NCI-H748 (cell line): Measurements from ENCODE around the gene DPF3.

Experiments
- DNase-seq: peaks from one replicate; lab custom pipeline; 2025; ENCODE audit not compliant: unreplicated experiment; lab: John Stamatoyannopoulos, UW

DPF3 gene

GRCh38 chr14:72893636-72894322 lies at the start of gene DPF3:
Gene DPF3, minus strand, starts transcription at chr14:72894101. Its CDS starts 13 bp downstream, at chr14:72894088.
- DNase-seq = peak; percentile 96

GRCh38 chr14:72942934-72943333 lies 49.0 kb upstream of the DPF3 start:
- no peak for DNase-seq

- DNase-seq = no peak
Measured at GRCh38 chr14:72941286-72941985, 47.5 kb upstream of the DPF3 start.

- no peak for DNase-seq
Measured at GRCh38 chr14:72939630-72940029, 45.7 kb upstream of the DPF3 start.

GRCh38 chr14:72932893-72933292 lies 39.0 kb upstream of the DPF3 start:
- DNase-seq = no peak

GRCh38 chr14:72929316-72930080 lies 35.6 kb upstream of the DPF3 start:
- no peak for DNase-seq

- no peak for DNase-seq
Measured at GRCh38 chr14:72928872-72929271, 35.0 kb upstream of the DPF3 start.

GRCh38 chr14:72926292-72927028 lies 32.6 kb upstream of the DPF3 start, which contains the start of gene DCAF4:
Gene DCAF4, plus strand, starts transcription at chr14:72926464. Its CDS starts 11,515 bp downstream, at chr14:72937979.
- peak; percentile 99 for DNase-seq

GRCh38 chr14:72925815-72926291 lies 32.0 kb upstream of the DPF3 start:
- DNase-seq = no peak

GRCh38 chr14:72925171-72925759 lies 31.4 kb upstream of the DPF3 start:
- no peak for DNase-seq

GRCh38 chr14:72924337-72924736 lies 30.4 kb upstream of the DPF3 start:
- DNase-seq = peak; percentile 45

- DNase-seq = no peak
Measured at GRCh38 chr14:72921396-72921795, 27.5 kb upstream of the DPF3 start.

GRCh38 chr14:72920008-72920407 lies 26.1 kb upstream of the DPF3 start:
- DNase-seq = no peak

- DNase-seq = no peak
Measured at GRCh38 chr14:72917094-72917802, 23.3 kb upstream of the DPF3 start.

GRCh38 chr14:72916174-72916573 lies 22.3 kb upstream of the DPF3 start:
- no peak for DNase-seq

- no peak for DNase-seq
Measured at GRCh38 chr14:72913809-72914208, 19.9 kb upstream of the DPF3 start.

- no peak for DNase-seq
Measured at GRCh38 chr14:72909163-72909562, 15.3 kb upstream of the DPF3 start.

GRCh38 chr14:72907886-72908285 lies 14.0 kb upstream of the DPF3 start:
- no peak for DNase-seq

- DNase-seq = no peak
Measured at GRCh38 chr14:72906879-72907278, 13.0 kb upstream of the DPF3 start.

- DNase-seq = no peak
Measured at GRCh38 chr14:72906316-72906715, 12.4 kb upstream of the DPF3 start.
